GM19025 (cell line): ENCODE data around the gene ABCA2.

Experiments used
- ATAC-seq: cut with Tn5 transposase; IDR thresholded peaks from one replicate; pipeline ENCODE4 v1.9.1; 2021; ENCODE audit warnings: mild to moderate bottlenecking, low read depth, moderate library complexity; ENCODE audit not compliant: unreplicated experiment

ABCA2 gene

DNA sequence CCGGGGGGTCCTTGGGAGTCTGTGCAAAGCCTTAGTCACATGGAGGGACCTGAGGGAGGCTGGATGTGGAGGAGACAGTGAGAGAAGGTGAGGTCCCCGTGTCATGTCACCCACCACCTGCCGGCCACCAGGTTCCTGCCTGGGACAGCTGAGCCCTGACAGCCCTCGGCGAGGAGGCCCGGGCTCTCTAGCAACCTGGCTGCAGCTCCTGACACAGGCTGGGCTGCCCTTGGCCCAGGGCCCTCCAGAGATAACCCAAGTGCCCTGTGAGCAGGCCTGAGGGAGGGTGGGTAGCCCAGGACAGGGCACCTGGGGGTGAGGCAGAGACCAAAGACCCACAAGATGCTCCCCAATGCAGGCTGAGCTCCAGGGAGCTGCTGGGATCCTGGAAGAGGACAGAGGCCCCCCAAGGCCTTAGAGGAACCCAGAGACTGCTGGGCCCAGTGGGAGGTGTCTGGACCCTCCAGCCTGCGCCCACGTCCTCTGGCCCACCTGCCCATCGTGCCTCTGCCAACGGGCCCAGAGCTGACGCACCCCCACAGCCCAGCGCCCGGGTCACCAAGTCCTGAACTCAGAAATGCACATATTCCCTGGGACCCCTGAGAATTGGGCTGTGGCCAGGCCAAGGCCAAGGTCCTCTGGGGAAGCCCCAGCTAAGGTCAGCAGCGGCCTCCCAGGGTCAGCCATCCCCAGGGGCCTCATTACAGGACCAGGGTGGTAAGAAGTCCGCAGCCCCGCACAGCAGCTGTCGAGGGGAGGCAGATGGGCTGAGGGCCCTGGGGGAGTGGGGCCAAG lies 59.5 kb downstream of the ABCA2 start:
- ATAC-seq, result no peak

DNA sequence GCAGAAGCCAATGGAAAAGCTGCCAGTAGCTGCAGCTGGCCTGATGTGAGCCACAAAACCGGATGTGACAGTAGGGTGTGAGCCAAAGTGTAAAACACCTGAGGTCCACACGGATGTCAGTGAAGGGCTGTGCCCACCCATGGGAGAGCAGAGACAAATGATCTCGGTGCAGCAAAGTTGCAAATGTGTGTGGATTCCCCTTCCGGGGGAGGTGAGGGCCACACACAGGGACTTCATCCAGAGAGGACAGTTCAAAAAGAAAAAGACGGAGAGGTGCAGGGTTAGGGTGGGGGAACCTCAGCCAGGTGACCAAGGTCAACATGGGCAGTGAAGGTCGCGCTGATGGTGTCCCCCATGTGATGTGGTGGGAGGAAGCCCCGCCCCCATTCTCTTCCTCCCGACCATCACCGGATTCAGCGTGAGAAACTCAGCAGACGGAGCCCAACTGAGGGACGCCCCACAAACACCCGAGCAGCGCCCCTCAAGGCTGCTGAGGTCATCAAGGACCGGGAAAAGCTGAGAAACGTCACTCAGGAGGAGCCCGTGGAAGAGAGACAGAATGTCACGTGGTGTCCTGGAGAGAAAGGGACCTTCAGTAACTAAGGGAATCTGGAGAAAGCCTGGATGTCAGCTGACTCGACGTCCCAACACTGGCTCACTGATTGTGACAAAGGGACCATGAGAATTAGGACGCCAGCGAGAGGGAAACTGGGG lies 62.1 kb downstream of the ABCA2 start:
- no peak for ATAC-seq

DNA sequence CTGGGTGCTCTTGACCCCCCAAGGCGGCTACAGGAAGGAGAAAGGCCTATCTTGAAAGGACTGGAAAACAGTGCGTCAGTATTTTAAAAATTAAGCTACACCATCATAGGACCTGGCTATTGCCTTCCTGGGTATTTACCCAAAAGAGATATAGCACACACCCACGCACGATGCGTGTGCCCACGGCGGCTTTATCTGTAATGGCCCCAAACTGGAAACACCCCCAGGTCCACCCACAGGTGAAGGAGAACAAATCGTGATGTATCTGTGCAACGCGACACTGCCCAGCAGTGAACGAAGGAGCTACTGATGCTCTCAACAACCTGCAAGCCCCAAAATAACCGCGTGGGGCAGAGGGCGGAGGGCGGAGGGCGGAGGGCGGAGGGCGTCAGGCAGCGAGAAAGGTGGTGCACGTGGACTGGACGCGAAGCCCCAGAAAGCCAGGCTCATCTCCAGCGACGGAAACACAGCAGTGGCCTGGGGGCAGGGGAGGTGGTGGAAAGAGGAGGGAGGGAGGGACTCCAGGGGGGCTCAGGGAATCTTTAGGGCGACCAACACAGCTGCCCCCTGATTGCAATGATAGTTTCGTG lies 63.1 kb downstream of the ABCA2 start:
- no peak for ATAC-seq

DNA sequence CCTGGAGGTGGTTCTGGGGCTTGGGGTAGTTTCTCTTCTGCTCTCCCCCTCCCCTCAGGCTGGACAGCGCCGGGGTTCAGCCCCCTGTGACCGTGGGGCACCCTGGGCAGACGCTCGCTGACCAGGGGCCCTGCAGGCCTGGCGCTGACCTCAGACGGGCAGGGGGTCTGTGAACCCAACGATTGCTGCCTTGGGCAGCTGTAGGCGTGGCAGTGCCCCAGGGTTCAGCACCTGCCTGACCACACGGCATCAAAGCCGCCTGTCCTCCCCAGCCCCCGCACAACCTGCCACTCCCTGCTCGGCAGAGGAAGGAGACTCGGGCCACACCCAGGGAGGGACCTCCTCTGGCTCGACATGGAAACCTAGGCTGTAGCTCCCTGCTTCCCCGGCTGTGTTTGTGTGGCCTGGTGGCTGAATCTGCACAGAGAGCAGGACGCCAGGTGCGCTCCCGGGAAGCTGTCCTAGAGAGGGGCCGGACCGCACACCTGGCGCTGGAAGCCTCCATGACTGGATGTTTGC lies 63.8 kb downstream of the ABCA2 start:
- ATAC-seq, result no peak

DNA sequence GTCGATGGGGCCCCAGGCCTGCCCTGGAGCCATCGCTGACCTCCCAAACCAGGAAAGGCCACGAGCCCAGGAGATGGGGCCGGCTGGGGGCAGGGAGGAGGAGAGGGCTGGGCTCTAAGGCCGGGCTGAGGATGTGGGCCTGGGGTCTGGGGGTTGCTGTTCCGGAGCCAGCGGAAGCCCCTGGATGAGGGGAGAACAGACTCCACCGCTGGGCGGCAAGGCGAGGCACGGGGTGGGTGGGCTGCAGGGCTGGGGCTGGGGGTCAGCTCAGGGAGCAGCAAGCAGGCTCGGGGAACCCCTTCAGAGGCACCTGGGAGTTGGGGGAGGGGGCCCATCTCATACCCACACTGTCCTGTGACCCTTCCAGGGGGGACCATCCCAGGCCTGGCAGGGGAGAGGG lies 64.3 kb downstream of the ABCA2 start:
- ATAC-seq, result no peak

DNA sequence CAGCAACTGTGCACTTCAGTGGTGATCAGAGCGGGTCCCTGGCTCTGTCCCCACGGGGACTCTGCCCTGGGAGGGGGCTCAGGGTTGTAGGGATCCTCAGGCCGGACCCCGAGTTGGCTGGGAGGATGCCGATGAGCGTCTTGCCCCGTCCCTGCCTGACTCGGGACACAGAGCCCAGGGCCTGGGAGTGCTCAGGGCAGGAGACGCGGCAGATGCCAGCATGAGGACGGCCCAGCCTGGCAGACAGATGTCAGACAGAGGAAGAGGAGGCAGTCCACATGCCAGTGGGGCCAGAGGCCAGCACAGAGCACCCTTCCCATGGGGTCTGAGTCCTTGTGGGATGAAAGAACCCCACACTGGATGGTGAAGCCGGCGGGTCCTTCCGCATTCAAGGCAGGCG lies 64.7 kb downstream of the ABCA2 start:
- no peak for ATAC-seq

DNA sequence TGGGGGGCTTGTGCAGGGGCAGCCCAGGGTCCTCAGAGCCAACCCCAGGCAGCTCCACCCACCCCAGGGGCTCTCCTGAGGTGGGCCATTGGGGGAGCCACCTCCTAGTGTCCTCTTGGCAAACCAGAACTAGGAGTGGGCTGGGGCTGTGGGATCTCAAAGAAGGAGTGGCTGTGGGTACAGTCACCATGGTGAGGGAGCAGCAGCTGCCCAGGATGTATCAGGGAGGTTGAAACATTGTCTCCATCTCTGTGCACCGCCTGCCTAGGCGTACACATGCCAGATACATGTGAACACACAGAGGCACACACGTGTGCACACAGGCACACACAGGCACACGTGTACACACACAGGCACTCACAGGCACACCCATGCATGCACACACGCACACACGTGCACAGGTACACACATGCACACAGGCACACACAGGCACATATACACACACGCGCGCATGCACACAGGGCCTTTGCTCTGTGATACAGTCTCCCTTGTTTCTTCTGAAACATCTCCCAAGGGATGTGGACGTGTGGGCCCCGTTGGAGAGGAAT lies 65.3 kb downstream of the ABCA2 start:
- no peak for ATAC-seq

DNA sequence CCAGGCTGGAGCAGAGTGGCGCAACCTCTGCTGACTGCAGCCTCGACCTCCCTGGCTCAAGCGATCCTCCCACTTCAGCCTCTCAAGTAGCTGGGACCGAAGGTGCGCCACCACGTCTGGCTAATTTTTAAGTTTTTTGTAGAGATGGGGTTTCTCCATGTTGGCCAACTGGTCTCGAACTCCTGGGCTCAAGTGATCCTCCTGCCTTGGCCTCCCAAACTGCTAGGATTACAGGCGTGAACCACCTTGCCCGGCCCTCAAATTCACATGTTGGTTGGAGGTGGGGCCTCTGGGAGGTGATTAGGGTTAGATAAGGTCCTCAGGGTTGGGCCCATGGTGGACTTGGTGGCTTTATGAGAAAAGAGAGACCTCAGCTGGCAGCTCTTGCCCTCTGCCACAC lies 65.9 kb downstream of the ABCA2 start:
- ATAC-seq, result no peak

DNA sequence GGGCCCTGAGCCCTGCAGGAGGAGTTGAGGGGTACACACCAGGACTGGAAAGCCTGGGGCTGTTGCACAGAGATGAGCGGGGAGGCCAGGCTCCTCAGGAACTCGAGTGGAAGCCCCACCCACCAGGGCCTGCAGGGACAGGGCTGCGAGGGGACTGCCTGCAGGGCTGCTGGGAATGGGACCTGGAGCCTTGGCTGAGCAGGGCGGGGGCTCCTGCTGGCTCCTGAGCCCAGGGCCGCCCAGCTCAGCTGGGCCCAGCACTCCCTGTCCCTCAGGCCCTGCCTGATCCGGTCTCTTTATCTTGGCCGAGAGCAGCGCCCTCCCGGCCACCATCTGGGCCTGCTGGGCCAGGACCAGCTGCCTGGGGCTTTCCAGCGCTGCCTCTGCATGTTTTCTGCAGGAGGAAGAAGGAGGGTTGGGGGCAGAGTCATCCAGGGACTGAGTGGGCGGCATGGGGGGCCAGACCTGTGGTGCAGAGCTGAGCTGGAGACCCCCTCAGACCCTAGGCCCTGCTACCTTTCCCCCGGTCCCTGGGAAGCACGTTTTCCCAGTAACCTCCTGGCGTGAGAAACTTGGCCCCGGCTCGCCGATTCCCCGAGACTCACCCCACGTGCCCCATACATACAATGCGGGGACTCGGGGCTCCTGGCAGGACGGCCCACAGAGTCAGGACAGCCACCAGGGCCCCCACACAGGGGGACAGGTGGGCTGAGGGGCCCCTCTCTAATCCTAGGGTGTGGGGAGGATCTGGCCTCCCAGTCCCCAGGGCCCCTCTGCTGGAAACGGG lies 66.6 kb downstream of the ABCA2 start:
- ATAC-seq, result no peak

DNA sequence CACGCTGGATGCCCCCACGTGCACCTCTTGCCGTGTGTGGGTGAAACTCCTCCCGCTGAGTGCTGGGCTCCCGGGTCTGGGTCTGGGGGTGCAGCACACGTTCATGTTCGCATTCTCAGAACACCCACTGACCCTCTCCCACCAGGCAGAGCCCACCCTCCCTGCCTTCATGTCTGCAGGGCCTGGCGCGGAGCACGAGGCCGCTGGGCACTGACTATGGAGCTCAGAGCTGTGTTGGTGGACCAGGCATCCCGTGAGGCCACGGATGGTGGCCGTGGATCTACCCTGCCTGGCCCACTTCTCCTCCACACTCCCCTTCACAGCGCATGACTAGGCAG lies 67.1 kb downstream of the ABCA2 start:
- no peak for ATAC-seq

DNA sequence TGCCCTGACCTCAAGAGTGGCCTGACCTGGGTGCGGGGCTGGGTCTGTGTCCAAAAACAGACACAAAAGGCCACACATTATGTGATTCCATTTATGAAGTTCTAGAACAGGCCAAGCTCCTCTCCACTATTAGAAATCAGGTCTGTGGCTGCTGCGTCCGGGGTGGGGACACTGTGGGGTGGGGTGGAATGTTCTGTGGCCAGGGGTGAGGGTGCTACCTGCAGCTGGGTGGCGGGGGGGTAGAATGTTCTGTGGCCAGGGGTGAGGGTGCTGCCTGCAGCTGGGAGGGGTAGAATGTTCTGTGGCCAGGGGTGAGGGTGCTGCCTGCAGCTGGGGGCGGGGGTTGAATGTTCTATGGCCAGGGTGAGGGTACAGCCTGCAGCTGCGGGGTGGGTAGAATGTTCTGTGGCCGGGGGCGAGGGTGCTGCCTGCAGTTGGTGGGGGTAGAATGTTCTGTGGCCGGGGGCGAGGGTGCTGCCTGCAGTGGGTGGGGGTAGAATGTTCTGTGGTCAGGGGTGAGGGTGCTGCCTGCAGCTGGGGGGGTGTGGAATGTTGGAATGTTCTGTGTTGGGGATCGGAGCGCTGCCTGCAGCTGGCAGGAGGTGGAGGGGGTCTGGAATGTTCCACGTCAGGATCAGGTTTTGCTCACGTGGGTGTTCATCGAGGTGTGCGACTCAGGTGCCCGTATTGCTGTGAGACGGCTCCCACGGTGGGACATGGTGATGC lies 67.7 kb downstream of the ABCA2 start:
- no peak for ATAC-seq

DNA sequence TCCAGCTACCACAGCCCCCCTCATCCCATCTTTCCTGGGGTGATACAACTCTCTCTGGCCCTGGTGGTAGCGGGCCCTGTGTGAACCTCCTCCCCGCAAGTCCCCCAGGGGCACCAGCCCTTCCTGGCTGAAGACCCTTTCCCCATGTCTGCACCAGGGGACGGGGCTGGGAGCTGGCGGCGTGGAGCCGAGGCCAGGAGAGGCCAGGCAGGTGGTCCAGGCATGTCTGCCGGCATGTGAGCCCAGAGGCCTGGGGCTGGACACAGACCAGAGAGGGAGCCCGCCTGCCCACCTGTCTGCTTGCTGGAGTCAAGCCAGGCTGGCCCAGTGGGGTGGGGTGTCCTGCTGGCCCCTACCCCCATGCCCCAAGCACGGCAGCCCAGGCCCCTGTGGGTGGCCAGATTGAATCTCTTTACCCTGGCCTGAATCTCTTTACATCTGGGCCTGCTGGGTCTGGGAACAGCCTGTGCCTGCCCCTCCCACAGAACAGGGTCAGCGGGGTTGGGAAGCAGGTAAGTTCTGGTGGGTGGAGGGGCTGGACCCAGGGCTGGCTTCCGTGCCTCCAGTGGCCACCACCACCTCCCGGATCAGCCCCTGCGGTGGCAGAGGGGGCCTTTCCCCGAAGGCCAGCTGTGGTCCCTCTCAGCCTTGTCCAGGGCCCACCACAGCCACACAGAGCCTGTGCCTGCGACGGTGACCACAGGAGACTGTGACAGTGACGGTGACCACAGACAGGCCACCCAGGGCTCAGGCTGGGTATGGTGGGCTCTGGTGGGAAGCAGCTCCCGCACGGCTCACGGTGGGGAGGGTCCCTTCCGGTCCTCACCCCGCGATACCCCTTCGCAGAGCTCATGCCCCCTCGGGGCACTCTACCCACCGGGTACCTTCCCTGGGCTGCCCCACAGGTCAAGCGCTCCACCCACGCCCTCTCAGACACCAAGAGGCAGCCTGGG lies 68.9 kb downstream of the ABCA2 start:
- no peak for ATAC-seq

DNA sequence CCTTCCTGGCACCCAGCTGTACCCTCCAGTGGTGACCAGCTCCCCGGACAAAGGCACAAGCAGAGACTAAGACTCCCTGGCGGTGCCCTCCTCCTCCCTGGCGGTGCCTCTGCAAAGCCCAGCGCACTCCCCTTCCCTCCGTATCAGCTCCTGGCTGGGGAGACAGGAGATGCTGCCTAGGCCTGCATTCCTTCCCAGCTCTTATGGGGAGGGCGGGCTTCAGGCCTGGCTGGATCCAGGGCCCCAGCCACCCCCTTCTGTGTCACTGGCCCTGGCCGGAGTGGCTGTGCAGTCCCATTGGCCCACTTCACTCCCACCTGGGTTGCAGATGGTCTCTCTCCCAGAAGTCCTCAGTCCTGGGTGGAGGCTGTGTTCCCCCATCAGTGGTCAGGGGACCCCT lies 69.6 kb downstream of the ABCA2 start:
- ATAC-seq, result no peak

DNA sequence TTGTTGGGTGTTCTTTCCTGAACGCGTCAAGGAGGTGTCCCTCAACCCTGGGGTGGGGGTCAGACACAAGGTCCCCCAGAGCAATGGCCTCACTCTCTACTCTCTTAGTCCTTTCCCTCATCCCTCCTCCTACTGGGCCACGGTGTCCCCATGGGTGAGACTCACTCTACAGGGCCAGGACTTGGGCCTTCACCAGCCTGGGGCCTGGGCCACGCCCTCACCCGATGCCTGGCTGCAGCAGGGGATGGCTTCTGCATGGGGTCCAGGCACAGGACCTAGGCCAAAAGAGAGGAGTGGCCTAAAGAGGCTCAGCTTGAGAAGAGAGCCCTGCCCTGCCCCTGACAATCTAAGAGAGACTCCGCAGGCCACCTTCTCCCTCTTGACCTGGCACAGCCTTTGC lies 70.1 kb downstream of the ABCA2 start:
- ATAC-seq, result no peak

DNA sequence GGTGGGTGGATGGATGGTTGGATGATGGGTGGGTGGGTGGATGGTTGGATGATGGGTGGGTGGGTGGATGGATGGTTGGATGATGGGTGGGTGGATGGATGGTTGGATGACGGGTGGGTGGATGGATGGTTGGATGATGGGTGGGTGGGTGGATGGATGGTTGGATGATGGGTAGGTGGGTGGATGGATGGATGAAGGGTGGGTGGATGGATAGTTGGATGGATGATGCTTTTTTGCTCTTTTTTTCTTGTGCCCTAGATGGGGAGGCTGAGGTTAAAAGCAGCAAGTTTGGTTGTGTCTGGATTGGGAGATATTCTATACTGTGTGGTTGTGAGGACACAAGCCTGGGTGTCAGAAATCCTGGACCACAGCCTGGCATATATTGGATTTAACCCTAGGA lies 70.6 kb downstream of the ABCA2 start:
- no peak for ATAC-seq
